Mesothelial cell of epicardium (in vitro differentiated cells): Measurements from ENCODE around the gene SETMAR. TPM values are rescaled to one million over a fixed set of nuclear protein-coding genes. Genes with fewer than 3 reads are reported as not detected.

ENCODE experiments used
- DNase-seq, 2 experiments: peaks; one replicate each; pipeline ENCODE4 v3.0.0; 2021; ENCODE audit warnings: low spot score in 2 of 2; ENCODE audit not compliant: unreplicated experiment in 2 of 2
- H3K27ac Mint-ChIP-seq: 2 replicates; pipeline ENCODE4 v1.8.0; 2021; ENCODE audit warnings: mixed read lengths
- H3K27me3 Mint-ChIP-seq: 2 replicates; pipeline ENCODE4 v1.8.0; 2021; ENCODE audit warnings: low read depth, mixed read lengths
- H3K36me3 Mint-ChIP-seq: 2 replicates; pipeline ENCODE4 v1.8.0; 2021; ENCODE audit warnings: mixed read lengths
- H3K4me1 Mint-ChIP-seq: 2 replicates; pipeline ENCODE4 v1.8.0; 2021; ENCODE audit warnings: mixed read lengths
- H3K4me3 Mint-ChIP-seq: 2 replicates; pipeline ENCODE4 v1.8.0; 2021; ENCODE audit warnings: mild to moderate bottlenecking, moderate library complexity, mixed read lengths
- H3K9me3 Mint-ChIP-seq: 2 replicates; pipeline ENCODE4 v1.8.0; 2021; ENCODE audit warnings: mixed read lengths
- total RNA-seq: library from RNA; stranded (reverse); gene quantifications from 3 replicates; pipeline ENCODE4 v1.2.1, GENCODE V29; 2021
- TF ChIP-seq, protein P1 (sequence below): fragments of 200-600 bp; sonication (generic); IDR thresholded peaks from one replicate; pipeline ENCODE4 v1.5.0; 2021; ENCODE audit warnings: antibody characterized with exemption; ENCODE audit not compliant: unreplicated experiment

SETMAR gene
- total RNA-seq, 1 donor from 2014 or later: 32.3 TPM

DNA sequence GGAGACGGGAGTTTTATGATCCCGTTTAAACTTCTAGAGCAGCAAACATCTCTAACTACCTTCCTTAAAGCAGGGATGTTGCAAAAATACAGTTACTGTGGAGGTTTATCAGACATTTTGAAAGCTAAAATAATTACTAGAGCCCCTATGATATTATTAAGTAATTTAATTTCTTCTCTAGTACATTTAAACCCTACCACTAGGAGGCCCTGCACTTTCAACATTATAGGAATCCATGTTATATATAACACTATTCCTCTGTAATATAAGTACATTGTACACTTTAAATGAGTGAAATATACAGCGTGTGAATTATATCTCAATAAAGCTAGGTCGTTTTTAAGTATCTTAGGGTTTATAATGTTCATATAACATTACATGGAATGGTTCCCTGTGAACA is 11.5 kb downstream of the SETMAR start:
- H3K36me3 Mint-ChIP-seq: peaks cover 50% of the 10 kb centered on the region
- TF ChIP-seq, protein P1, sequence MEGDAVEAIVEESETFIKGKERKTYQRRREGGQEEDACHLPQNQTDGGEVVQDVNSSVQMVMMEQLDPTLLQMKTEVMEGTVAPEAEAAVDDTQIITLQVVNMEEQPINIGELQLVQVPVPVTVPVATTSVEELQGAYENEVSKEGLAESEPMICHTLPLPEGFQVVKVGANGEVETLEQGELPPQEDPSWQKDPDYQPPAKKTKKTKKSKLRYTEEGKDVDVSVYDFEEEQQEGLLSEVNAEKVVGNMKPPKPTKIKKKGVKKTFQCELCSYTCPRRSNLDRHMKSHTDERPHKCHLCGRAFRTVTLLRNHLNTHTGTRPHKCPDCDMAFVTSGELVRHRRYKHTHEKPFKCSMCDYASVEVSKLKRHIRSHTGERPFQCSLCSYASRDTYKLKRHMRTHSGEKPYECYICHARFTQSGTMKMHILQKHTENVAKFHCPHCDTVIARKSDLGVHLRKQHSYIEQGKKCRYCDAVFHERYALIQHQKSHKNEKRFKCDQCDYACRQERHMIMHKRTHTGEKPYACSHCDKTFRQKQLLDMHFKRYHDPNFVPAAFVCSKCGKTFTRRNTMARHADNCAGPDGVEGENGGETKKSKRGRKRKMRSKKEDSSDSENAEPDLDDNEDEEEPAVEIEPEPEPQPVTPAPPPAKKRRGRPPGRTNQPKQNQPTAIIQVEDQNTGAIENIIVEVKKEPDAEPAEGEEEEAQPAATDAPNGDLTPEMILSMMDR: peak; percentile 34
- peaks cover 33% of the 10 kb centered on the region for H3K4me1 Mint-ChIP-seq
- peaks cover 22% of the 10 kb centered on the region for H3K9me3 Mint-ChIP-seq
- H3K27ac Mint-ChIP-seq: peak overlapping the region; percentile 75
- DNase-seq: no peak
- H3K4me3 Mint-ChIP-seq: no peak overlapping the region
- H3K27me3 Mint-ChIP-seq: no peaks in the 10 kb centered on the region

DNA sequence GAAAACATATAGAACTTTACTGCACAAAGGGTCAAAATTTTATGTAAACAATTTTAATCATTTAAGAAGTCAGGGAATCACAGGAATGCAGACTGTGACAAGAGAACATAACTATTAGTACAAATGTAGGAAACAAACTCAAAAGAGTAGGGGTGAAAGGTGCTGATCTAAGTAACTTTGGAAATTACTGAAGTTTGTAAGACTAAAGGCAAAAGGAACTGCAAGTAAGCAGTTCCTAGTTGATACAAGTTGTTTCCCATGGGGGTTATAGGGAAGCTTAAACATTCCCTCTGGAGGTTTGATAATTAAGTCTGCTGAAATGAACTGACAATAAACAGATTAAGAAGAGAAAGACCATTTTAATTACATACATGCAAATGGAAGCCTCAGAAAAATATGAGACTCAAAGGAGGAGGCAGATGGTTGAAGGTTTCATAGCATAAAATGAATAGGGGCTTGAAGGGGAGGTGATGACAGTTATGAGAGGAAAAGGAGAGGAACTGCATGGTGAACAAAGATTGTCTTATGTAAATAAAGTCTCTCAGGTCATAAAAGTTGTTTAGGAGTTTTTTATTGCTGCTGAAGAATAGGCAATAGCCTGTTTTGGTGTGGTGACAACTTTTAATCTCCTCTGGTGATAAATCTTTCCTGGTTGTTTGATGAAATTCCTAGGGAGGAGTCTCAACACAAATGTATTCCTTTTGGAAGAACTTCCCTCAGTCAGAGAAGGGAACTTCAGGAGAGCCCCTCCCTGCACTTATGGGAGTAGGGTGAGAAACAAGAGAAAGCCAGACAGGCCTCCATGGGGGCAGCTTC is 17.1 kb downstream of the SETMAR start:
- TF ChIP-seq, protein P1: no peak
- peaks cover 30% of the 10 kb centered on the region for H3K36me3 Mint-ChIP-seq
- no peaks in the 10 kb centered on the region for H3K27me3 Mint-ChIP-seq
- H3K4me3 Mint-ChIP-seq: no peak overlapping the region
- no peak for DNase-seq
- H3K4me1 Mint-ChIP-seq: peaks cover 14% of the 10 kb centered on the region
- H3K27ac Mint-ChIP-seq: no peak overlapping the region
- peaks cover 19% of the 10 kb centered on the region for H3K9me3 Mint-ChIP-seq

DNA sequence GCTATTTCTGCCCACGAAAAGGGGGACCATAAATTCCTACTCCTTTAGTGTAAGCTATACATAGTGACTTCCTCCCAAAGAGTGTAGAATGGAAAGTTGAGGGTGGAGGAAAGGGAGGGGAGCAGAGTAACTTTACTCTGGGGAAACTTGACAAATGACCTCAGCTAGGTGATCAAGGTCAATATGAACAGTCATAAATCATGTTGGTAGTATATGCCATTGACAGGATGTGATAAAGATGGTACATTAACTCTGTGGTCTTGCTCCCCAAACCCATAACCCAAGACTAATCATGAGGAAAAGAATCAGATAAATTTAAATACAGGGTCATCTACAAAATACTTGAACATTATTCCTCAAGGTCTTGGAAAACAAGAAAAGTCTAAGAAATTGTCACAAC is 18.6 kb downstream of the SETMAR start:
- Mint-ChIP-seq H3K4me1 (peaks cover 14% of the 10 kb centered on the region), H3K4me3 (no peak overlapping the region), H3K36me3 (peaks cover 24% of the 10 kb centered on the region), H3K27me3 (no peaks in the 10 kb centered on the region), H3K27ac (no peak overlapping the region), H3K9me3 (peaks cover 15% of the 10 kb centered on the region)
- no peak for DNase-seq
- TF ChIP-seq, protein P1: no peak

GRCh38 chr3:4322635-4323034 is 19.5 kb downstream of the SETMAR start:
- Mint-ChIP-seq H3K27me3 (no peaks in the 10 kb centered on the region), H3K4me1 (peaks cover 14% of the 10 kb centered on the region), H3K27ac (no peak overlapping the region), H3K9me3 (peaks cover 16% of the 10 kb centered on the region), H3K4me3 (no peak overlapping the region), H3K36me3 (peaks cover 22% of the 10 kb centered on the region)
- no peak for DNase-seq
- TF ChIP-seq, protein P1: no peak

DNA sequence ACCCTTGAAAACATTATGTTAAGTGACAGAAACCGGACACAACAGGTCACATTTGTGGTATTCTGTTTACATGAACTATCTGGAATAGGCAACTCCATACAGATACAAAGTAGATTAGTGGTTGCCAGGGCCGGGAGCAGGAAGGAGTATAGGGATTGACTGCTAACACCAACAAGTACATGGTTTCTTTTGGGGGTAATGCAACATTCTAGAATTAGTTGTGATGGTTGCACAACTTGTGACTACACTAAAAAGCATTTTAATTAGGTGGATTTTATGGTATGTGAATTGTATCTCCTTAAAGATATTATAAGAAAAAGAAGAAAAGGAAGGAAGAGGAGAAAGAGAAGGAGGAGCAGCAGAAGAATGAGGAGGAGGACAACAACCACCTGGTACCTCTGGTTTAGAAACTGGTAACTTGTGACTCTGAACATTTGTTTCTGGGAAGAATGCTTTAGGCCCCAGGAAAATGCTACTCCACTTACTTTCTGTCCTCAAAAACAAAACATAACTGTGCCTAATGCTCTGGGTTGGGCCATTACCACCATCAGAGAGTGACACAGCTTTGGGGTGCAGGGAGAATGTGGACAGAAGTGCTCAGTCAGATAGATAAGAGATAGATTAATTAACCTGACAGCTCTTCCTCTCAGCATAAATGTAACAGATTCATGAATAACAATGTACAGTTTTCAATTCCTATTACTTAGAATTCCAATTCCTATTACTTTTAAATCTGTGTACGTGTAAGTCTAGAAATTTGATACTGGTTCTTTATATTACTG is 20.3 kb downstream of the SETMAR start:
- Mint-ChIP-seq H3K4me3 (no peak overlapping the region), H3K4me1 (peaks cover 14% of the 10 kb centered on the region), H3K27me3 (no peaks in the 10 kb centered on the region), H3K9me3 (peaks cover 12% of the 10 kb centered on the region), H3K27ac (no peak overlapping the region), H3K36me3 (peaks cover 16% of the 10 kb centered on the region)
- DNase-seq: no peak
- TF ChIP-seq, protein P1: no peak
